A673 (cell line): ENCODE results near the gene ICAM5. TPM values are rescaled to one million over a fixed set of nuclear protein-coding genes. Genes with fewer than 3 reads are reported as not detected.

ENCODE experiments used
- BruUV-seq: library from RNA; stranded (reverse); fragments of 400-500 nt; replicated peaks from 2 replicates; lab custom pipeline; 2021; lab: Mats Ljungman, UMichigan
- CTCF ChIA-PET: fragments of 300-600 bp; sonication (Branson Sonifier 250); formaldehyde crosslinking; loops from one replicate; lab custom pipeline; 2022; ENCODE audit warnings: antibody characterized with exemption; lab: Charles Lee
- POLR2A ChIA-PET: fragments of 300-600 bp; sonication (Branson Sonifier 250); formaldehyde crosslinking; loops from one replicate; lab custom pipeline; 2022; ENCODE audit warnings: antibody characterized with exemption; ENCODE audit not compliant: low non-redundant PET; lab: Charles Lee
- DNase-seq: peaks from one replicate; pipeline ENCODE4 v3.0.0-alpha.2; 2015; ENCODE audit warnings: low spot score
- H3K27ac ChIP-seq: fragments of 200-600 bp; sonication (generic); 2 replicates; pipeline ENCODE4 v1.5.1; 2016; ENCODE audit warnings: mixed run types, low read depth, mild to moderate bottlenecking, mixed read lengths, antibody characterized with exemption, low read length; ENCODE audit not compliant: poor library complexity, severe bottlenecking
- H3K27me3 ChIP-seq: fragments of 200-600 bp; sonication (generic); replicated peaks from 2 replicates; pipeline ENCODE4 v1.6.1; 2017; ENCODE audit warnings: mixed run types, low read depth, mild to moderate bottlenecking, mixed read lengths, antibody characterized with exemption, low read length; ENCODE audit not compliant: insufficient read depth, poor library complexity
- H3K36me3 ChIP-seq: fragments of 200-600 bp; sonication (generic); 2 replicates; pipeline ENCODE4 v1.6.1; 2016; ENCODE audit warnings: mixed run types, mild to moderate bottlenecking, mixed read lengths, antibody characterized with exemption, low read length; ENCODE audit not compliant: insufficient read depth, poor library complexity, severe bottlenecking
- H3K4me1 ChIP-seq: fragments of 200-600 bp; sonication (generic); 2 replicates; pipeline ENCODE4 v1.6.1; 2017; ENCODE audit warnings: mixed run types, mild to moderate bottlenecking, mixed read lengths, antibody characterized with exemption, low read length; ENCODE audit not compliant: insufficient read depth, poor library complexity, severe bottlenecking
- H3K4me3 ChIP-seq: fragments of 200-600 bp; sonication (generic); 2 replicates; pipeline ENCODE4 v1.5.1; 2016; ENCODE audit warnings: low read depth, mixed run types, mild to moderate bottlenecking, mixed read lengths, low read length; ENCODE audit not compliant: poor library complexity, severe bottlenecking
- H3K9me3 ChIP-seq: fragments of 200-600 bp; sonication (generic); 2 replicates; pipeline ENCODE4 v1.6.1; 2016; ENCODE audit warnings: mixed run types, low read depth, mild to moderate bottlenecking, mixed read lengths, antibody characterized with exemption, low read length; ENCODE audit not compliant: poor library complexity, severe bottlenecking
- EZH2 ChIP-seq: fragments of 200-600 bp; sonication (generic); IDR thresholded peaks from 2 replicates; pipeline ENCODE4 v1.6.1; 2017; ENCODE audit warnings: borderline replicate concordance, low read depth, mild to moderate bottlenecking, mixed read lengths, antibody characterized with exemption, low read length; ENCODE audit not compliant: poor library complexity, severe bottlenecking
- intact Hi-C: fragments of 100-400 bp; cut with micrococcal nuclease; formaldehyde crosslinking; loops from one replicate; pipeline ENCODE4 v1.10.0; 2022; ENCODE audit not compliant: unreplicated experiment
- total RNA-seq: library from RNA; stranded (reverse); gene quantifications from 2 replicates; pipeline ENCODE4 v1.2.3, GENCODE V29; 2021
- TF ChIP-seq, protein P1 (sequence below): fragments of 300-800, 200-600 bp; sonication (generic); conservative IDR thresholded peaks from 2 replicates; pipeline ENCODE4 v1.5.1; 2017; ENCODE audit warnings: low read depth, mild to moderate bottlenecking, antibody characterized with exemption, low read length, moderate library complexity, mixed read lengths

ICAM5 gene
- total RNA-seq, 1 experiment from 2014 or later, result 4.6 TPM

DNA sequence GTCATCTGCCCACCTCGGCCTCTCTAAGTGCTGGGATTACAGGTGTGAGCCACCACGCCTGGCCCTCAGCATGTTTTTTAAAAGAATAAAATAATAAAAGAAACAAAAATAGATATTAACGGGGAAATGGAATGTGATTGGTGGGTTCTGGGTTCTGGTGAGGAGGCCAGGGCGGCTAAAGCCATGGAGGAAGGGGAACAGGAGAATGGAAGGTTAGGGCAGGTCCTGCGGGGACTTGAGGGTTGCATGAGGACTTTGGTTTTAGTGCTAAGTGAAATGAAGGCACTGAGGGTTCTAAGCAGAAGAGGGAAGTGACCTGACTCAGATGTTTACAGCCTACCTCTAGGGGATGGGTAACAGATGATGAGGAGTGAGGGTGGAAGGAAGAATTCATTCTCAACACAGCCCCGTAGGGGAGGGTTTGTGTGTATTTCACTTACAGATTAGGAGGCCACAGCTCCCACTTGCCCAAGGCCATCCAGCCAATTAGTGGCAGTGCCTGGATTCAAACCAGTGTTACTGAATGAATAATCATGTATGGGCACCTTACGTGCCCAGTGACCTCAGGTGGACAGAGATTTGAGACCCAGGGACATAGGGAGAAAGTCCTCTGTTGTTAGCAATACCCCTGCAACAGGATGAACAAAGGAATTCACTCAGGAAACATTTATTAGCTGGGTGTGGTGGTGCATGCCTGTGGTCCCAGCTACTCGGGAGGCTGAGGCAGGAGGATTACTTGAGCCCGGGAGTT lies 44.4 kb upstream of the ICAM5 start:
- Histone ChIP-seq H3K27me3 (no peaks in the 10 kb centered on the region), H3K4me1 (no peaks in the 10 kb centered on the region), H3K36me3 (no peaks in the 10 kb centered on the region), H3K27ac (no peak overlapping the region), H3K4me3 (no peak overlapping the region), H3K9me3 (no peaks in the 10 kb centered on the region)
- CTCF ChIA-PET, result no interaction called here
- POLR2A ChIA-PET, result interaction anchor here (0.6 kb wide), 1 partner anchor 404 kb away, joined by 7 read pairs; no protein-coding TSS in a partner anchor
- intact Hi-C loops, result no loop called here
- DNase-seq, result no peak
- BruUV-seq, result no TSS peak
- TF ChIP-seq EZH2, result no peak
- TF ChIP-seq, protein P1, sequence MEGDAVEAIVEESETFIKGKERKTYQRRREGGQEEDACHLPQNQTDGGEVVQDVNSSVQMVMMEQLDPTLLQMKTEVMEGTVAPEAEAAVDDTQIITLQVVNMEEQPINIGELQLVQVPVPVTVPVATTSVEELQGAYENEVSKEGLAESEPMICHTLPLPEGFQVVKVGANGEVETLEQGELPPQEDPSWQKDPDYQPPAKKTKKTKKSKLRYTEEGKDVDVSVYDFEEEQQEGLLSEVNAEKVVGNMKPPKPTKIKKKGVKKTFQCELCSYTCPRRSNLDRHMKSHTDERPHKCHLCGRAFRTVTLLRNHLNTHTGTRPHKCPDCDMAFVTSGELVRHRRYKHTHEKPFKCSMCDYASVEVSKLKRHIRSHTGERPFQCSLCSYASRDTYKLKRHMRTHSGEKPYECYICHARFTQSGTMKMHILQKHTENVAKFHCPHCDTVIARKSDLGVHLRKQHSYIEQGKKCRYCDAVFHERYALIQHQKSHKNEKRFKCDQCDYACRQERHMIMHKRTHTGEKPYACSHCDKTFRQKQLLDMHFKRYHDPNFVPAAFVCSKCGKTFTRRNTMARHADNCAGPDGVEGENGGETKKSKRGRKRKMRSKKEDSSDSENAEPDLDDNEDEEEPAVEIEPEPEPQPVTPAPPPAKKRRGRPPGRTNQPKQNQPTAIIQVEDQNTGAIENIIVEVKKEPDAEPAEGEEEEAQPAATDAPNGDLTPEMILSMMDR, result no peak

DNA sequence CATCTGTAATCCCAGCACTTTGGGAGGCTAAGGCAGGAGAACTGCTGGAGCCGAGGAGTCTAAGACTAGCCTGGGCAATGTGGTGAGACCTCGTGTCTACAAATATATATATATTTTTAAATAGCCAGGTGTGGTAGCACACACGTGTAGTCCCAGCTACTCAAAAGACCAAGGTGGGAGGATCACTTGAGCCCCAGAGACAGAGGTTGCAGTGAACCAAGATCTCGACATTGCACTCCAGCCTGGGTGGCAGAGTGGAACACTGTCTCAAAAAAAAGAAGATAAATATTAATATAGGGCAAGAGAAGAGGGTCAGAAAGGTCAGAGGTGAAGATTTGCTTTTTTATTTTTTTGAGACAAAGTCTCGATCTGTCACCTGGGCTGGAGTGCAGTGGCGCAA lies 43.2 kb upstream of the ICAM5 start:
- no peak for DNase-seq
- ChIA-PET CTCF (no interaction called here), POLR2A (no interaction called here)
- TF ChIP-seq, protein P1, result no peak
- TF ChIP-seq EZH2, result no peak
- intact Hi-C loops, result no loop called here
- Histone ChIP-seq H3K4me1 (no peaks in the 10 kb centered on the region), H3K9me3 (no peaks in the 10 kb centered on the region), H3K27ac (no peak overlapping the region), H3K36me3 (no peaks in the 10 kb centered on the region), H3K4me3 (no peak overlapping the region), H3K27me3 (no peaks in the 10 kb centered on the region)
- BruUV-seq, result no TSS peak

DNA sequence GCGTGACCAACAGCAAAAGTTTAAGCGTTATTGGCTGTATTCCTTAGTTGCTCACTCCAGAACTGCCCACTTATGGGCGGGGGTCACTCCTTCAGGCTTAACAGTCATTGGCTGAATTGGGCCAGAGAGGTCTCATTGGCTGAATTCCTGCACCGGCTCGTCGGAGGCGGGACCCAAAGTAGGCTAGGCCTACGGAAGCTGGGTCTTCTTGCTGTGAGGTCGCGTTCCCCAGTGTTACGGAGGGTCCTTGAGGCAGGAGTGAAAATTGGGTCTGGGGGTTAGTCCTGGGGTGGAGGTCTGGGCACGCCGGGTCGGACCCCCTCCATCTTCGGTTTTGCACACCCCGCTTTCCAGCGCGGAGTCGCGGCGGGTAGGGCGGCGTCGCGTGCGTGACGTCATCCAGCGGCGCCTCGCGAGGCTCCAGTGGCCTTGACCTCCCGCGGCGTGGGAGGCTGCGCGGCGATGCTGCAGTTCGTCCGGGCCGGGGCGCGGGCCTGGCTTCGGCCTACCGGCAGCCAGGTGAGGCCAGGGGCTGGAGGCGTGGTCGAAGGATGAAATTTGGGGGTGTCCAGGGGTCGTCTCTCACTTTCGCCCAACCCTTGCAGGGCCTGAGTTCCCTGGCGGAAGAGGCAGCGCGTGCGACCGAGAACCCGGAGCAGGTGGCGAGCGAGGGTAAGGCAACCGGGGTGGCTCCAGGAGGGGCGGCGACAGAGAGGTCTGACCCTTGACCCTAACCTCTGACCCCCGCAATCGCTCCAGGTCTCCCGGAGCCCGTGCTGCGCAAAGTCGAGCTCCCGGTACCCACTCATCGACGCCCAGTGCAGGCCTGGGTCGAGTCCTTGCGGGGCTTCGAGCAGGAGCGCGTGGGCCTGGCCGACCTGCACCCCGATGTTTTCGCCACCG lies 37.7 kb upstream of the ICAM5 start, which contains the start of gene MRPL4:
Gene MRPL4 (plus strand): TSS at position 423 of the 903 bp plus-strand sequence. CDS start 40 bp downstream, at position 463.
- H3K4me3 ChIP-seq, result peak within 1 kb of the TSS; percentile 79
- BruUV-seq, result no TSS peak
- intact Hi-C loops, result loop anchor here (1.0 to 5.0 kb wide), 2 partner anchors 130 to 321 kb away; no protein-coding TSS in a partner anchor
- peak within 1 kb of the TSS; percentile 81 for H3K27ac ChIP-seq
- H3K27me3 ChIP-seq, result no peaks in the 10 kb centered on the region
- H3K9me3 ChIP-seq, result no peaks in the 10 kb centered on the region
- POLR2A ChIA-PET, result interaction anchor here (0.5 kb wide), 1 partner anchor 252 kb away, joined by 6 read pairs; no protein-coding TSS in a partner anchor
- peak; percentile 99 for DNase-seq
- CTCF ChIA-PET, result interaction anchor here (0.6 kb wide), 1 partner anchor 11 kb away, joined by 3 read pairs; no protein-coding TSS in a partner anchor
- H3K36me3 ChIP-seq, result peaks cover 12% of the 10 kb centered on the region
- TF ChIP-seq, protein P1, result no peak
- TF ChIP-seq EZH2, result no peak
- H3K4me1 ChIP-seq, result peaks cover 5% of the 10 kb centered on the region
